Psoas muscle (tissue), 8 donors: ENCODE data around the gene SRPK3. TPM values are rescaled to one million over a fixed set of nuclear protein-coding genes. Genes with fewer than 3 reads are reported as not detected.

Experiments
- ATAC-seq, 4 donors: fragments of 200-7000 bp; cut with Tn5 transposase; one replicate each; pipeline ENCODE4 v1.9.1; 2020; ENCODE audit warnings: moderate library complexity in 3 of 4, mild to moderate bottlenecking in 2 of 4
- DNase-seq, 2 donors: peaks; one replicate each; pipeline ENCODE4 v3.0.0-alpha.2; 2020
- H3K27ac ChIP-seq: fragments of 200-600 bp; one replicate; pipeline ENCODE4 v1.8.0; 2022
- H3K27me3 ChIP-seq, 3 donors: fragments of 200-600 bp in 1 of 3; one replicate each; pipeline versions ENCODE4 v1.6.1 to v1.8.0; 2013 to 2022; ENCODE audit warnings: low read length in 2 of 3, mild to moderate bottlenecking in 2 of 3, moderate library complexity in 1 of 3; ENCODE audit not compliant: insufficient read depth in 3 of 3
- H3K36me3 ChIP-seq, 2 donors: fragments of 200-600 bp in 1 of 2; one replicate each; pipeline versions ENCODE4 v1.6.1 to v1.8.0; 2013 to 2022; ENCODE audit warnings: low read depth in 1 of 2, mild to moderate bottlenecking in 1 of 2, moderate library complexity in 1 of 2; ENCODE audit not compliant: insufficient read depth in 1 of 2
- H3K4me1 ChIP-seq: fragments of 200-600 bp; one replicate; pipeline ENCODE4 v1.8.0; 2022
- H3K4me3 ChIP-seq: fragments of 200-600 bp; one replicate; pipeline ENCODE4 v1.8.0; 2022; ENCODE audit warnings: mild to moderate bottlenecking
- H3K9me3 ChIP-seq: fragments of 200-600 bp; one replicate; pipeline ENCODE4 v1.8.0; 2022
- WGBS, 3 donors: extraction: QIAGEN DNeasy Blood & Tissue Kit; methylation state at CpG; one replicate each; pipeline versions ENCODE4 v1.1.6 to v1.1.7; 2013; 5-methylcytosine and 5-hydroxymethylcytosine counted together
- intact Hi-C, 2 donors: fragments of 100-400 bp; cut with DNase I; formaldehyde crosslinking; loops; one replicate each; pipeline versions ENCODE4 v1.11.0 to v1.14.2; 2022
- polyA plus RNA-seq, 3 donors: library from polyadenylated mRNA; stranded (reverse); fragments of 200-250 nt; gene quantifications; one replicate each; pipeline ENCODE4 v1.2.3, GENCODE V29; 2013
- total RNA-seq, 4 donors: library from RNA; stranded (reverse); fragmentation: NEBNext Ultra II Directional in 2 of 4; extraction: Animal tissue kit (Norgen Biotek cat#: 25700) in 2 of 4; gene quantifications; one replicate each; pipeline versions ENCODE4 v1.2.1 to v1.2.4, GENCODE V29; 2021 to 2023
- TF ChIP-seq, protein P1 (sequence below): fragments of 200-600 bp; IDR thresholded peaks from one replicate; pipeline ENCODE4 v1.8.0; 2022; ENCODE audit warnings: antibody characterized with exemption
- donor health status: healthy with polysubstance abuse.
- donor health status: DM: no; HTN: no; CAD: no; lungs with moderate emphysema.
- donor health status: Bipolar disorder and iron deficiency.
- donor health status: healthy.
- donor health status: DM: yes; HTN: yes; CAD: no.
- donor health status: DM: no; HTN: no; CAD: no.
- donor health status: DM: no; HTN: no; CAD: no.
- donor health status: DM: yes; HTN: yes; CAD: no.

The SRPK3 gene
- total and polyA plus RNA-seq, 7 donors = 14.5 to 140 (median 43.7) TPM

DNA sequence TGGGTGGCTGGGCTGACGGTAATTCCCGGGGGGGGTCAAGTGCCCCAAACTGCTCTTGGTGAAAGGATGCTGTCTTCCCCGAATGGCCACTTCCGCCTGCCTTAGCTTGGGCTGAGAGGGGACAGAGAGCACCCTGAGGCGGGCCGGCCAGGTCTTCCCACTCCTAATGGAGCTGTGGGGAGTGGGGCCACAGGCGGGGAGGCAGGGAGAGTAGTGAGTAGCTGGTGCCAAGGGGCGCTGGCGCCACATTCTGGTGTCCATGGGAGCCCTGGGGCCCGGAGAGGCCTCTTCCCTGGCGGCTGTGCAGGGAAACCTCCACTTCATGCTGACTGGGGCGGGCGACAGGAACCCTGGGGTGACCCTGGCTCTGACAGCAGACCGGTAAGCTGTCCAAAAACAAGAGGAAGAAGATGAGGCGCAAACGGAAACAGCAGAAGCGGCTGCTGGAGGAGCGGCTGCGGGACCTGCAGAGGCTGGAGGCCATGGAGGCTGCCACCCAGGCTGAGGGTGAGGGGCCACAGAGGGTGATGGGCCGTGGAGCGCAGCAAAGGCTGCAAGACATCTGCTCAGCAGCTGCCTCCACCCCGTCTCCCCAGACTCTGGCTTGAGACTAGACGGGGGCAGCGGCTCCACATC is 2.7 kb downstream of the SRPK3 start:
- H3K36me3 ChIP-seq = peaks cover 2 to 36% of the 10 kb centered on the region in 2 donors
- H3K27me3 ChIP-seq = no peaks in the 10 kb centered on the region
- H3K4me1 ChIP-seq = no peaks in the 10 kb centered on the region
- H3K27ac ChIP-seq = no peak overlapping the region
- ATAC-seq = no peak
- H3K4me3 ChIP-seq = no peak overlapping the region
- intact Hi-C loops = loop anchor here in 1 of 2 donors (5.0 kb wide), 1 partner anchor 184 kb away; no protein-coding TSS in a partner anchor
- no peaks in the 10 kb centered on the region for H3K9me3 ChIP-seq
- 66 to 83% (median 75%) methylated on average over 11 to 24 of the region's 24 CpGs for WGBS, 3 donors
- DNase-seq = no peak
- TF ChIP-seq, protein P1, sequence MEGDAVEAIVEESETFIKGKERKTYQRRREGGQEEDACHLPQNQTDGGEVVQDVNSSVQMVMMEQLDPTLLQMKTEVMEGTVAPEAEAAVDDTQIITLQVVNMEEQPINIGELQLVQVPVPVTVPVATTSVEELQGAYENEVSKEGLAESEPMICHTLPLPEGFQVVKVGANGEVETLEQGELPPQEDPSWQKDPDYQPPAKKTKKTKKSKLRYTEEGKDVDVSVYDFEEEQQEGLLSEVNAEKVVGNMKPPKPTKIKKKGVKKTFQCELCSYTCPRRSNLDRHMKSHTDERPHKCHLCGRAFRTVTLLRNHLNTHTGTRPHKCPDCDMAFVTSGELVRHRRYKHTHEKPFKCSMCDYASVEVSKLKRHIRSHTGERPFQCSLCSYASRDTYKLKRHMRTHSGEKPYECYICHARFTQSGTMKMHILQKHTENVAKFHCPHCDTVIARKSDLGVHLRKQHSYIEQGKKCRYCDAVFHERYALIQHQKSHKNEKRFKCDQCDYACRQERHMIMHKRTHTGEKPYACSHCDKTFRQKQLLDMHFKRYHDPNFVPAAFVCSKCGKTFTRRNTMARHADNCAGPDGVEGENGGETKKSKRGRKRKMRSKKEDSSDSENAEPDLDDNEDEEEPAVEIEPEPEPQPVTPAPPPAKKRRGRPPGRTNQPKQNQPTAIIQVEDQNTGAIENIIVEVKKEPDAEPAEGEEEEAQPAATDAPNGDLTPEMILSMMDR = no peak

DNA sequence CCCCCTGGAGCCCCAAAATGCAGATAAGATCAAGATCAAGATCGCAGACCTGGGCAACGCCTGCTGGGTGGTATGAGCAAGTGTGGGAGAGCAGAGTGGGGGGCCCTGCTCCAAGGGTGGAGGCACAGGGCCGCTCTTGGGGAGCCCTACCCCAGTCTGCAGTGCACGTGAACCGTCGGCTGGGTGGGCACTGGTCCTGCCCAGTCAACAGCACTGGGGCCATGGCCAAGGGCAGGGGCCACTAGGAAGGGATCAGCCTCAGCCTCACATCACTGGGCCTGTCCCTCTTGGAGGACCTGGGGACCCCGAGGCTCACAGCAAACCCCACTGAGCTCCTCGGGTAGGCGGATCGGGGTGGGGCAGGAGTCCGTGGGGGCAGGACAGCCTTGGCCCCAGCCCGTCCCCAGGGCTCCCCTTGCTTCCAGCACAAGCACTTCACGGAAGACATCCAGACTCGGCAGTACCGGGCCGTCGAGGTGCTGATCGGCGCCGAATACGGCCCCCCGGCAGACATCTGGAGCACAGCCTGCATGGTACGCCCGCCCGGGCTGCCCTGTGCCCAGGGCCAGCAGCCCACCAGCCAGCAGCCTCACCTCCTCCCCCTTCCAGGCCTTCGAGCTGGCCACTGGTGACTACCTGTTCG is 3.6 kb downstream of the SRPK3 start:
- H3K4me1 ChIP-seq = no peaks in the 10 kb centered on the region
- peaks cover 2 to 39% of the 10 kb centered on the region in 2 donors for H3K36me3 ChIP-seq
- intact Hi-C loops = loop anchor here in 1 of 2 donors (5.0 kb wide), 1 partner anchor 183 kb away; no protein-coding TSS in a partner anchor
- H3K27me3 ChIP-seq = no peaks in the 10 kb centered on the region
- DNase-seq (no peak), ATAC-seq (no peak)
- TF ChIP-seq, protein P1 = no peak
- H3K9me3 ChIP-seq = no peaks in the 10 kb centered on the region
- H3K4me3 ChIP-seq = no peak overlapping the region
- no peak overlapping the region for H3K27ac ChIP-seq
- WGBS, 3 donors = 86 to 89% (median 87%) methylated on average over 16 to 27 of the region's 27 CpGs

DNA sequence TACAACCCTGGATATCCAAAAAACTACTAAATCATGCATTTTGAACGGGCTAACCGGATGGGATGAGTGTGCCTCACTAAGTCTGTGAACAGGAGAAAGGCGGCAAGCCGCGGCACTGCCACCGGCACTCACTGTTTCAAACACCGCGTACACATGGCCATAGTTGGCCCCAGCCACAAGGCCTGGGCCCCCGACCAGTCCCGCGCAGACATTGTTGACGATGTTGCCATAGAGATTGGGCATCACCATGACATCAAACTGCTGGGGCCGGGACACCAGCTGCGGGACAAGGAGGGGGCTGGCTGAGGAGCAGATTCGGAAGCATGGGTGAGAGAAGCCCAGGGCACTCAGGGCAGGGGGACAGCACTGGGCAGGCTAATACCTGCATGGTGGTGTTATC is 5.8 kb downstream of the SRPK3 start:
- DNase-seq = no peak
- peaks cover 2 to 46% of the 10 kb centered on the region in 2 donors for H3K36me3 ChIP-seq
- H3K27ac ChIP-seq = no peak overlapping the region
- intact Hi-C loops = no loop called here
- TF ChIP-seq, protein P1 = no peak
- no peak overlapping the region for H3K4me3 ChIP-seq
- H3K9me3 ChIP-seq = no peaks in the 10 kb centered on the region
- ATAC-seq = no peak
- no peaks in the 10 kb centered on the region for H3K4me1 ChIP-seq
- H3K27me3 ChIP-seq = no peaks in the 10 kb centered on the region
- WGBS, 3 donors = 30 to 62% (median 54%) methylated on average over 13 to 15 of the region's 15 CpGs

DNA sequence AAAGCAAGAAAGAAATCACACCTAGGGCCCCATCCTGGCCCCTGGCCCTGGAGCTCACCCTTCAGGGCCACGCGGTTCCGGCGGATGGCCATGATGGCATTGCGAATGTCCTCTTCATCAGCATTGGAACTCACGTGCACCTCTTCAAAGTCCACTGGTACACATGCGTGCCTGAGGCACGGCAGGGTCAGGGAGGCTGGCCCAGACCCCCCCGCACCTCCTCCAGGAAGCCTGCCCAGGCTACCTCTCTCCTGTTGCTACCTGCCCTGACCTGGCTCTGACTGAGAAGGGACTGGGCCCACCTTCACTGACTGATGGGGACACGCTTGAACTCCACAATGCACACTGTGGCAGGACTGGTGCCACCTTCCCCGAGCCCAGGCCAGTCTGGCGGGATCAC is 8.8 kb downstream of the SRPK3 start:
- no peaks in the 10 kb centered on the region for H3K27me3 ChIP-seq
- H3K4me1 ChIP-seq = peaks cover 8% of the 10 kb centered on the region
- DNase-seq (no peak), ATAC-seq (no peak)
- no peak overlapping the region for H3K27ac ChIP-seq
- TF ChIP-seq, protein P1 = no peak
- intact Hi-C loops = no loop called here
- H3K4me3 ChIP-seq = no peak overlapping the region
- no peaks in the 10 kb centered on the region for H3K9me3 ChIP-seq
- WGBS, 3 donors = 87 to 99% (median 94%) methylated on average over 10 to 12 of the region's 12 CpGs
- peaks cover 0 to 41% of the 10 kb centered on the region in 2 donors for H3K36me3 ChIP-seq
